ENCODE data around the gene FAM47E. TPM values are rescaled to one million over a fixed set of nuclear protein-coding genes. Genes with fewer than 3 reads are reported as not detected.

FAM47E gene
- total RNA-seq, 1 experiment from 2014 or later = 1.0 TPM

DNA sequence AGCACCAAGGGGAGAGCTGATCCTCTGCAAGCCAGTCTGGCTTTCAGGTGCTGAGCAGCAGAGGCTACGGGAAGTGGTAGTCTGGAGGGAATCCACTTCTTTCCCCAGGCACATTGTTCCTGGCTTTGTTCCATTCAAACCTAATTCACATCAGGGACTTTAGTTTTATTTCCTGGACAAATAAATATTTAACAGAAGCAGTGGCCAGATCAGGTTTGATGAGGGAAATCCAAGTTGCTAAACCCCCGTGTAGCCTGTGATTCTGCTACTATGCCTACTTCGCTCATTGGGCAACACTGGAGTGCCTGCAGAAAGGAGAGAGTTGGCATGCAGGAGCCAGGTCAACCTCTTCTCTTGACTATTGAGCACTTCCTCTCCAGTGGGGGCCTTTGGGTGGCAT, 41.2 kb downstream of the FAM47E start:
- Mint-ChIP-seq H3K27ac (ENCODE audit: low read depth, unreplicated experiment) (no peak overlapping the region), H3K27me3 (ENCODE audit: insufficient read depth, unreplicated experiment) (no peaks in the 10 kb centered on the region), H3K9me3 (ENCODE audit: unreplicated experiment) (peaks cover 8% of the 10 kb centered on the region), H3K36me3 (ENCODE audit: insufficient read depth, unreplicated experiment) (peaks cover 6% of the 10 kb centered on the region), H3K4me1 (ENCODE audit: insufficient read depth, unreplicated experiment) (no peaks in the 10 kb centered on the region), H3K4me3 (ENCODE audit: unreplicated experiment) (no peak overlapping the region)
- no TSS peak for BruUV-seq (replicated peaks)
- ChIA-PET POLR2A (no interaction called here), CTCF (no interaction called here)
- intact Hi-C loops (cut with micrococcal nuclease) = no loop called here
- TF ChIP-seq, protein P1, sequence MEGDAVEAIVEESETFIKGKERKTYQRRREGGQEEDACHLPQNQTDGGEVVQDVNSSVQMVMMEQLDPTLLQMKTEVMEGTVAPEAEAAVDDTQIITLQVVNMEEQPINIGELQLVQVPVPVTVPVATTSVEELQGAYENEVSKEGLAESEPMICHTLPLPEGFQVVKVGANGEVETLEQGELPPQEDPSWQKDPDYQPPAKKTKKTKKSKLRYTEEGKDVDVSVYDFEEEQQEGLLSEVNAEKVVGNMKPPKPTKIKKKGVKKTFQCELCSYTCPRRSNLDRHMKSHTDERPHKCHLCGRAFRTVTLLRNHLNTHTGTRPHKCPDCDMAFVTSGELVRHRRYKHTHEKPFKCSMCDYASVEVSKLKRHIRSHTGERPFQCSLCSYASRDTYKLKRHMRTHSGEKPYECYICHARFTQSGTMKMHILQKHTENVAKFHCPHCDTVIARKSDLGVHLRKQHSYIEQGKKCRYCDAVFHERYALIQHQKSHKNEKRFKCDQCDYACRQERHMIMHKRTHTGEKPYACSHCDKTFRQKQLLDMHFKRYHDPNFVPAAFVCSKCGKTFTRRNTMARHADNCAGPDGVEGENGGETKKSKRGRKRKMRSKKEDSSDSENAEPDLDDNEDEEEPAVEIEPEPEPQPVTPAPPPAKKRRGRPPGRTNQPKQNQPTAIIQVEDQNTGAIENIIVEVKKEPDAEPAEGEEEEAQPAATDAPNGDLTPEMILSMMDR (IDR thresholded peaks at IDR 0.05; ENCODE audit: unreplicated experiment) = no peak
- DNase-seq (ENCODE audit: unreplicated experiment) = no peak

DNA sequence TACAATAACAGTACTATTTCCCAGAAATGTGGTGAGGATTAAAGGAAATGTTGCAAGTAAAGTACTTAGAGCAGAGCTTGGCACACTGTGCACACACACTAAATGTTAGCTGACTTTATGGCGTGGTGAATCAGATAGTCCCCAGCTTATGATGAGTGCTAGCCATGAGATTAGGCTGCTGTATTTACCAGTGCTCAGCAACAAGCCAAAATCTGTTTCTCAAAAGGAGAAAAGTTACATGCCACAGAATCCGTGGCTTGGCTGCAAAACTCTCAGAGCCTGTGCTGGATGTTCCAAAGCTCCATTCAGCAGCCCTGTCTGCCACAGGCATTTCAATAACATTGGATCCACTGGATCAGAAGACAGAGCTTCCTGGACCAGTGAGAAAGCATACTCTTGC, 42.3 kb downstream of the FAM47E start:
- intact Hi-C loops (cut with micrococcal nuclease) = no loop called here
- TF ChIP-seq, protein P1 (IDR thresholded peaks at IDR 0.05; ENCODE audit: unreplicated experiment) = no peak
- H3K36me3 Mint-ChIP-seq (ENCODE audit: insufficient read depth, unreplicated experiment) = peaks cover 6% of the 10 kb centered on the region
- POLR2A ChIA-PET = interaction anchor here (0.7 to 1.5 kb wide), 2 partner anchors 14 kb away, joined by 3 read pairs; no protein-coding TSS in a partner anchor
- H3K27ac Mint-ChIP-seq (ENCODE audit: low read depth, unreplicated experiment) = no peak overlapping the region
- no TSS peak for BruUV-seq (replicated peaks)
- H3K27me3 Mint-ChIP-seq (ENCODE audit: insufficient read depth, unreplicated experiment) = no peaks in the 10 kb centered on the region
- H3K4me3 Mint-ChIP-seq (ENCODE audit: unreplicated experiment) = no peak overlapping the region
- CTCF ChIA-PET = interaction anchor here (0.9 kb wide), 1 partner anchor 39 kb away, joined by 3 read pairs; no protein-coding TSS in a partner anchor
- peaks cover 8% of the 10 kb centered on the region for H3K9me3 Mint-ChIP-seq (ENCODE audit: unreplicated experiment)
- DNase-seq (ENCODE audit: unreplicated experiment) = no peak
- H3K4me1 Mint-ChIP-seq (ENCODE audit: insufficient read depth, unreplicated experiment) = no peaks in the 10 kb centered on the region

DNA sequence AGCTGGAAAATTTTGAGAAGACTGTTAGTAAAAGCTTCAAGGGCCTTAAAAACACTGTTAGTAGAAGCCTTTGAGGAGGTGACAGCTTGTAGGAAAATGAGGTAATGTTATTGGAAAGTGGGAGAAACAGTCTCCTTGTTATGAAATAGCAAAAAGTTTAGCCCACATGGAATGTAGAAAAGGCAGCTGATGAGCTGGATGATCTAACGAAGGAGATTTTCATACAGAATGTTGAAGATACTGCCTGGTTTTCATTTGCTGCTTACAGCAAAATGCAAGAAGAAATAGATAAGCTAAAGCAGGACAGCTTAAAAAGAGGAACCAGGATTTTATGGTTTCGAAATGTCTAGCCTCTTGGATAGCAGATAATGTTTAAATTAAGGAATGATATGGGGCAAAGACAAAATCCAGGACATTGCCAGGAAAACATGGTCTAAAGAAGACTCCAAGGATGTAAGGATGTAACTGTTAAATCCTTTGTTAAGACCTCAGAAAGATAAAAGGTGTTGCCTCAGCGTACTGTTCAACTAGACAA, 44.8 kb downstream of the FAM47E start:
- no peak for DNase-seq (ENCODE audit: unreplicated experiment)
- intact Hi-C loops (cut with micrococcal nuclease) = no loop called here
- H3K36me3 Mint-ChIP-seq (ENCODE audit: insufficient read depth, unreplicated experiment) = peaks cover 13% of the 10 kb centered on the region
- no peak overlapping the region for H3K27ac Mint-ChIP-seq (ENCODE audit: low read depth, unreplicated experiment)
- H3K4me3 Mint-ChIP-seq (ENCODE audit: unreplicated experiment) = no peak overlapping the region
- POLR2A ChIA-PET = interaction anchor here (0.7 to 0.8 kb wide), 2 partner anchors 11 to 106 kb away, joined by 3 read pairs; no protein-coding TSS in a partner anchor
- H3K9me3 Mint-ChIP-seq (ENCODE audit: unreplicated experiment) = peaks cover 8% of the 10 kb centered on the region
- no peaks in the 10 kb centered on the region for H3K27me3 Mint-ChIP-seq (ENCODE audit: insufficient read depth, unreplicated experiment)
- H3K4me1 Mint-ChIP-seq (ENCODE audit: insufficient read depth, unreplicated experiment) = peaks cover 6% of the 10 kb centered on the region
- CTCF ChIA-PET = interaction anchor here (0.6 to 1.3 kb wide), 2 partner anchors 117 to 783 kb away, joined by 3 to 5 read pairs; no protein-coding TSS in a partner anchor
- TF ChIP-seq, protein P1 (IDR thresholded peaks at IDR 0.05; ENCODE audit: unreplicated experiment) = no peak
- BruUV-seq (replicated peaks) = no TSS peak

DNA sequence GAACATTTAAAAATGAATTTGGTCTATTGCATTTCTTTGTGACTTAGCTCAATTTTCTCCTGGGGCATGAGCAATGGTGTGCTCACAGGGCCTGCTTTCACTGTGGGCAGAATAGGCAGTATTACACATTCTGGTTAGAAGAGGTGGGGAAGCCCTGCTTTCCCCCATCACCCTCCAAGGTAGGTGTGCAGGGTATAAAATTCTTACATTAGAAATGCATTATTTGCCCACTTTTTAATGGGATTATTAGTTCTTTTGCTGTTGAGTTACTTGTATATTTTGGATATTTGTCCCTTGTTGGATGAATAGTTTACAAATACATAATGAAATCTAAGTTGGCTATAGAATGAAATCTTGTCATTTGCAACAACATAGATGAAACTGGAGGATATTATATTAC, 46.7 kb downstream of the FAM47E start:
- intact Hi-C loops (cut with micrococcal nuclease) = no loop called here

More for the DNA sequence above, 46.7 kb downstream of the FAM47E start:
- CTCF ChIA-PET = no interaction called here
- no peaks in the 10 kb centered on the region for H3K27me3 Mint-ChIP-seq (ENCODE audit: insufficient read depth, unreplicated experiment)
- H3K36me3 Mint-ChIP-seq (ENCODE audit: insufficient read depth, unreplicated experiment) = peaks cover 13% of the 10 kb centered on the region
- no peak overlapping the region for H3K27ac Mint-ChIP-seq (ENCODE audit: low read depth, unreplicated experiment)
- H3K9me3 Mint-ChIP-seq (ENCODE audit: unreplicated experiment) = peaks cover 8% of the 10 kb centered on the region
- no peak overlapping the region for H3K4me3 Mint-ChIP-seq (ENCODE audit: unreplicated experiment)
- TF ChIP-seq, protein P1 (IDR thresholded peaks at IDR 0.05; ENCODE audit: unreplicated experiment) = no peak
- no TSS peak for BruUV-seq (replicated peaks)
- peaks cover 22% of the 10 kb centered on the region for H3K4me1 Mint-ChIP-seq (ENCODE audit: insufficient read depth, unreplicated experiment)
- no peak for DNase-seq (ENCODE audit: unreplicated experiment)
- POLR2A ChIA-PET = no interaction called here

Data from MCF 10A (cell line).